GM23338 (cell line): Measurements from ENCODE around the gene CEP68. TPM values are rescaled to one million over a fixed set of nuclear protein-coding genes. Genes with fewer than 3 reads are reported as not detected.

Experiments
- ATAC-seq: fragments of 200-7000 bp; cut with Tn5 transposase; 3 replicates; pipeline ENCODE4 v1.9.1; 2020
- DNase-seq: peaks from one replicate; pipeline ENCODE4 v3.0.0-alpha.2; 2015; ENCODE audit warnings: low spot score
- H2AFZ ChIP-seq: fragments of 200-600 bp; sonication (generic); 2 replicates; pipeline ENCODE4 v1.8.0; 2016; ENCODE audit warnings: antibody characterized with exemption, mild to moderate bottlenecking, moderate library complexity
- H3F3A ChIP-seq: fragments of 200-600 bp; sonication (generic); replicated peaks from 2 replicates; pipeline ENCODE4 v1.8.0; 2017; ENCODE audit warnings: antibody characterized with exemption, mixed run types, low read depth
- H3K27ac ChIP-seq: fragments of 200-600 bp; sonication (generic); 2 replicates; pipeline ENCODE4 v1.6.1; 2016; ENCODE audit warnings: low read depth
- H3K27me3 ChIP-seq: fragments of 200-600 bp; sonication (generic); 2 replicates; pipeline ENCODE4 v1.8.0; 2016; ENCODE audit warnings: mild to moderate bottlenecking, mixed run types, moderate library complexity; ENCODE audit not compliant: insufficient read depth
- H3K36me3 ChIP-seq: fragments of 200-600 bp; sonication (generic); 2 replicates; pipeline ENCODE4 v1.8.0; 2016; ENCODE audit warnings: mild to moderate bottlenecking; ENCODE audit not compliant: insufficient read depth
- H3K4me1 ChIP-seq: fragments of 200-600 bp; sonication (generic); 2 replicates; pipeline ENCODE4 v1.8.0; 2016; ENCODE audit warnings: mild to moderate bottlenecking, moderate library complexity; ENCODE audit not compliant: insufficient read depth
- H3K4me2 ChIP-seq: fragments of 200-600 bp; sonication (generic); 2 replicates; pipeline ENCODE4 v1.7.1; 2017; ENCODE audit warnings: mixed run types
- H3K4me3 ChIP-seq: fragments of 200-600 bp; sonication (generic); 2 replicates; pipeline ENCODE4 v1.6.1; 2016; ENCODE audit warnings: mixed run types
- H3K79me2 ChIP-seq: fragments of 200-600 bp; sonication (generic); replicated peaks from 2 replicates; pipeline ENCODE4 v1.8.0; 2017; ENCODE audit warnings: mild to moderate bottlenecking; ENCODE audit not compliant: insufficient read depth
- H3K9me2 ChIP-seq: fragments of 200-600 bp; sonication (generic); 2 replicates; pipeline ENCODE4 v1.8.0; 2017; ENCODE audit not compliant: insufficient read depth
- H4K20me1 ChIP-seq: fragments of 200-600 bp; sonication (generic); replicated peaks from 2 replicates; pipeline ENCODE4 v1.8.0; 2017; ENCODE audit warnings: mild to moderate bottlenecking; ENCODE audit not compliant: insufficient read depth
- H3K27ac Mint-ChIP-seq: 2 replicates; pipeline ENCODE4 v1.8.0; 2020; ENCODE audit warnings: inconsistent platforms, mild to moderate bottlenecking, moderate library complexity, mixed read lengths
- H3K27me3 Mint-ChIP-seq: 3 replicates; pipeline ENCODE4 v1.8.0; 2022; ENCODE audit warnings: low read depth, mild to moderate bottlenecking, moderate library complexity, mixed read lengths, inconsistent platforms; ENCODE audit not compliant: insufficient read depth, poor library complexity
- H3K36me3 Mint-ChIP-seq: 3 replicates; pipeline ENCODE4 v1.8.0; 2021; ENCODE audit warnings: low read depth, mild to moderate bottlenecking, inconsistent platforms, moderate library complexity, mixed read lengths
- H3K4me1 Mint-ChIP-seq: 3 replicates; pipeline ENCODE4 v1.8.0; 2020; ENCODE audit warnings: mild to moderate bottlenecking, inconsistent platforms, mixed read lengths
- H3K4me3 Mint-ChIP-seq: 3 replicates; pipeline ENCODE4 v1.8.0; 2021; ENCODE audit warnings: moderate library complexity, mild to moderate bottlenecking, inconsistent platforms, mixed read lengths
- H3K9me3 Mint-ChIP-seq: 3 replicates; pipeline ENCODE4 v1.8.0; 2020; ENCODE audit warnings: moderate library complexity, mild to moderate bottlenecking, inconsistent platforms, mixed read lengths
- CREB1 ChIP-seq: fragments of 250-450 bp; sonication (Bioruptor Pico); IDR thresholded peaks from 2 replicates; pipeline ENCODE4 v1.5.0; 2020; ENCODE audit warnings: low read depth, mild to moderate bottlenecking, moderate library complexity
- EZH2 ChIP-seq: fragments of 200-600 bp; sonication (generic); IDR thresholded peaks from one replicate; pipeline ENCODE4 v1.8.0; 2017; ENCODE audit warnings: antibody characterized with exemption, mild to moderate bottlenecking, low read depth; ENCODE audit not compliant: unreplicated experiment
- NANOG ChIP-seq: IDR thresholded peaks from 2 replicates; pipeline ENCODE4 v1.6.1; 2016; ENCODE audit warnings: antibody characterized with exemption, borderline replicate concordance
- POLR2AphosphoS5 ChIP-seq: IDR thresholded peaks from 2 replicates; pipeline ENCODE4 v1.6.1; 2016; ENCODE audit warnings: antibody characterized with exemption, low read depth
- STAT1 ChIP-seq: IDR thresholded peaks from one replicate; pipeline ENCODE4 v1.6.1; 2016; ENCODE audit warnings: antibody characterized with exemption; ENCODE audit not compliant: unreplicated experiment
- polyA plus RNA-seq: library from polyadenylated mRNA; unstranded; fragments of >200 nt; fragmentation: Nextera tagmentation; extraction: Ambion mirVana; gene quantifications from 2 replicates; pipeline ENCODE4 v1.2.1, GENCODE V29; 2016
- total RNA-seq: library from RNA; depleted of rRNA; stranded (reverse); fragments of >200 nt; shearing (Covaris generic); gene quantifications from 2 replicates; pipeline ENCODE4 v1.2.3, GENCODE V29; 2014
- TF ChIP-seq, protein P1 (sequence below): fragments of 250-450 bp; sonication (Bioruptor Pico); IDR thresholded peaks from 2 replicates; pipeline ENCODE4 v1.5.0; 2020; ENCODE audit warnings: mild to moderate bottlenecking, moderate library complexity
- TF ChIP-seq, protein P2 (sequence below), 2 experiments: fragments of 200-600 bp in 1 of 2; sonication (generic) in 1 of 2; conservative IDR thresholded peaks; 2 replicates each; pipeline versions ENCODE4 v1.5.1 to v1.6.1; 2016 to 2017; ENCODE audit warnings: antibody characterized with exemption in 2 of 2, low read depth in 2 of 2, mild to moderate bottlenecking in 2 of 2, moderate library complexity in 1 of 2

CEP68 gene
- total and polyA plus RNA-seq, 2 experiments from 2014 or later = 13.0 to 24.4 TPM

DNA sequence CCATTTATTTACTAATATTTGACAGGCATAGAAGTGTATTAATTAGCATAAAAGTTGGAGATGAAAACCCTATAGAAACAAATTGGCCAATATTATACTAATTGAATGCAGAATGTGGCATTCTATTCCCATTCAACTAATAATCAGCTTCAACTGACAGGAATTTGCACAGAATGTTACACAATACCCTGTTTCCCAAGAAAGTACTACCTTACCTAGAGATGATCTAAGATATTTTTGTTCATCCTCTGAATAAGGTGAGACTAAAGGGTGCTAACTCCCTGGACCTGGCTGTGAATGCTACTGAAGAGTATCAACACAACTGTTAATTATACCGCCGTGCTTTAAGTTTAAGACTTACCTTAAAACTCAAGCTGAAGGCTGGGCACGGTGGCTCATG is 28.9 kb downstream of the CEP68 start (continued):
- no peak for TF ChIP-seq EZH2
- no peak for TF ChIP-seq STAT1
- TF ChIP-seq NANOG = no peak
- TF ChIP-seq, protein P1, sequence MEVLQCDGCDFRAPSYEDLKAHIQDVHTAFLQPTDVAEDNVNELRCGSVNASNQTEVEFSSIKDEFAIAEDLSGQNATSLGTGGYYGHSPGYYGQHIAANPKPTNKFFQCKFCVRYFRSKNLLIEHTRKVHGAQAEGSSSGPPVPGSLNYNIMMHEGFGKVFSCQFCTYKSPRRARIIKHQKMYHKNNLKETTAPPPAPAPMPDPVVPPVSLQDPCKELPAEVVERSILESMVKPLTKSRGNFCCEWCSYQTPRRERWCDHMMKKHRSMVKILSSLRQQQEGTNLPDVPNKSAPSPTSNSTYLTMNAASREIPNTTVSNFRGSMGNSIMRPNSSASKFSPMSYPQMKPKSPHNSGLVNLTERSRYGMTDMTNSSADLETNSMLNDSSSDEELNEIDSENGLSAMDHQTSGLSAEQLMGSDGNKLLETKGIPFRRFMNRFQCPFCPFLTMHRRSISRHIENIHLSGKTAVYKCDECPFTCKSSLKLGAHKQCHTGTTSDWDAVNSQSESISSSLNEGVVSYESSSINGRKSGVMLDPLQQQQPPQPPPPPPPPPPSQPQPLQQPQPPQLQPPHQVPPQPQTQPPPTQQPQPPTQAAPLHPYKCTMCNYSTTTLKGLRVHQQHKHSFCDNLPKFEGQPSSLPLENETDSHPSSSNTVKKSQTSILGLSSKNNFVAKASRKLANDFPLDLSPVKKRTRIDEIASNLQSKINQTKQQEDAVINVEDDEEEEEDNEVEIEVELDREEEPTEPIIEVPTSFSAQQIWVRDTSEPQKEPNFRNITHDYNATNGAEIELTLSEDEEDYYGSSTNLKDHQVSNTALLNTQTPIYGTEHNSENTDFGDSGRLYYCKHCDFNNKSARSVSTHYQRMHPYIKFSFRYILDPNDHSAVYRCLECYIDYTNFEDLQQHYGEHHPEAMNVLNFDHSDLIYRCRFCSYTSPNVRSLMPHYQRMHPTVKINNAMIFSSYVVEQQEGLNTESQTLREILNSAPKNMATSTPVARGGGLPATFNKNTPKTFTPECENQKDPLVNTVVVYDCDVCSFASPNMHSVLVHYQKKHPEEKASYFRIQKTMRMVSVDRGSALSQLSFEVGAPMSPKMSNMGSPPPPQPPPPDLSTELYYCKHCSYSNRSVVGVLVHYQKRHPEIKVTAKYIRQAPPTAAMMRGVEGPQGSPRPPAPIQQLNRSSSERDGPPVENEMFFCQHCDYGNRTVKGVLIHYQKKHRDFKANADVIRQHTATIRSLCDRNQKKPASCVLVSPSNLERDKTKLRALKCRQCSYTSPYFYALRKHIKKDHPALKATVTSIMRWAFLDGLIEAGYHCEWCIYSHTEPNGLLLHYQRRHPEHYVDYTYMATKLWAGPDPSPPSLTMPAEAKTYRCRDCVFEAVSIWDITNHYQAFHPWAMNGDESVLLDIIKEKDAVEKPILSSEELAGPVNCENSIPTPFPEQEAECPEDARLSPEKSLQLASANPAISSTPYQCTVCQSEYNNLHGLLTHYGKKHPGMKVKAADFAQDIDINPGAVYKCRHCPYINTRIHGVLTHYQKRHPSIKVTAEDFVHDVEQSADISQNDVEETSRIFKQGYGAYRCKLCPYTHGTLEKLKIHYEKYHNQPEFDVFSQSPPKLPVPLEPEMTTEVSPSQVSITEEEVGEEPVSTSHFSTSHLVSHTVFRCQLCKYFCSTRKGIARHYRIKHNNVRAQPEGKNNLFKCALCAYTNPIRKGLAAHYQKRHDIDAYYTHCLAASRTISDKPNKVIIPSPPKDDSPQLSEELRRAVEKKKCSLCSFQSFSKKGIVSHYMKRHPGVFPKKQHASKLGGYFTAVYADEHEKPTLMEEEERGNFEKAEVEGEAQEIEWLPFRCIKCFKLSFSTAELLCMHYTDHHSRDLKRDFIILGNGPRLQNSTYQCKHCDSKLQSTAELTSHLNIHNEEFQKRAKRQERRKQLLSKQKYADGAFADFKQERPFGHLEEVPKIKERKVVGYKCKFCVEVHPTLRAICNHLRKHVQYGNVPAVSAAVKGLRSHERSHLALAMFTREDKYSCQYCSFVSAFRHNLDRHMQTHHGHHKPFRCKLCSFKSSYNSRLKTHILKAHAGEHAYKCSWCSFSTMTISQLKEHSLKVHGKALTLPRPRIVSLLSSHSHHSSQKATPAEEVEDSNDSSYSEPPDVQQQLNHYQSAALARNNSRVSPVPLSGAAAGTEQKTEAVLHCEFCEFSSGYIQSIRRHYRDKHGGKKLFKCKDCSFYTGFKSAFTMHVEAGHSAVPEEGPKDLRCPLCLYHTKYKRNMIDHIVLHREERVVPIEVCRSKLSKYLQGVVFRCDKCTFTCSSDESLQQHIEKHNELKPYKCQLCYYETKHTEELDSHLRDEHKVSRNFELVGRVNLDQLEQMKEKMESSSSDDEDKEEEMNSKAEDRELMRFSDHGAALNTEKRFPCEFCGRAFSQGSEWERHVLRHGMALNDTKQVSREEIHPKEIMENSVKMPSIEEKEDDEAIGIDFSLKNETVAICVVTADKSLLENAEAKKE (CRISPR knock-in tag) = no peak
- no peak for TF ChIP-seq CREB1 (CRISPR knock-in tag)

DNA sequence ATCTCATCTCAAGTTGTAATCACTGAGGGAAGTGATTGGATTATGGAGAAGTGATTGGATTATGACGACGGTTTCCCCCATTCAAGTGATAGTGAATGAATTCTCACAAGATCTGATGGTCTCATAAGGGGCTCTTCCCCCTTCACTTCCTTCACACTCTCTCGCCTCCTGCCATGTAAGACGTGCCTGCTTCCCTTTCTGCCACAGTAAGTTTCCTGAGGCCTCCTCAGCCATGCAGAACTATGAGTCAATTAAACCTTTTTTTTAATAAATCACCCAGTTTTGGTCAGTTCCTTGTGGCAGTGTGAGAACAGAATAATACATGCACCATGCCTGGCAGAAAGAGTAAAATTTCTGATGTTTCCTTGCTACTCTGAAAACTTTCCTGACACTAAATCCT is 36.6 kb downstream of the CEP68 start:
- H3K27me3 Mint-ChIP-seq = no peaks in the 10 kb centered on the region
- ATAC-seq (no peak), DNase-seq (no peak)
- Histone ChIP-seq H3F3A (no peaks in the 10 kb centered on the region), H3K4me2 (no peak overlapping the region), H3K4me1 (no peaks in the 10 kb centered on the region), H3K36me3 (peaks cover 2% of the 10 kb centered on the region), H4K20me1 (peaks cover 34% of the 10 kb centered on the region), H3K79me2 (peaks cover 16% of the 10 kb centered on the region), H2AFZ (no peak overlapping the region), H3K27me3 (no peaks in the 10 kb centered on the region), H3K9me2 (no peaks in the 10 kb centered on the region), H3K27ac (no peak overlapping the region), H3K4me3 (no peak overlapping the region)
- H3K4me3 Mint-ChIP-seq = no peak overlapping the region
- H3K4me1 Mint-ChIP-seq = peaks cover 2% of the 10 kb centered on the region; the same call in 1 of the 3 replicates
- H3K27ac Mint-ChIP-seq = 0 out of 2 replicates have a peak overlapping the region, but pooled peaks have one; percentile 21
- peaks cover 42% of the 10 kb centered on the region for H3K36me3 Mint-ChIP-seq
- H3K9me3 Mint-ChIP-seq = no peaks in the 10 kb centered on the region
- TF ChIP-seq STAT1 (no peak), CREB1 (CRISPR knock-in tag) (no peak), POLR2AphosphoS5 (no peak)
- TF ChIP-seq, protein P2, sequence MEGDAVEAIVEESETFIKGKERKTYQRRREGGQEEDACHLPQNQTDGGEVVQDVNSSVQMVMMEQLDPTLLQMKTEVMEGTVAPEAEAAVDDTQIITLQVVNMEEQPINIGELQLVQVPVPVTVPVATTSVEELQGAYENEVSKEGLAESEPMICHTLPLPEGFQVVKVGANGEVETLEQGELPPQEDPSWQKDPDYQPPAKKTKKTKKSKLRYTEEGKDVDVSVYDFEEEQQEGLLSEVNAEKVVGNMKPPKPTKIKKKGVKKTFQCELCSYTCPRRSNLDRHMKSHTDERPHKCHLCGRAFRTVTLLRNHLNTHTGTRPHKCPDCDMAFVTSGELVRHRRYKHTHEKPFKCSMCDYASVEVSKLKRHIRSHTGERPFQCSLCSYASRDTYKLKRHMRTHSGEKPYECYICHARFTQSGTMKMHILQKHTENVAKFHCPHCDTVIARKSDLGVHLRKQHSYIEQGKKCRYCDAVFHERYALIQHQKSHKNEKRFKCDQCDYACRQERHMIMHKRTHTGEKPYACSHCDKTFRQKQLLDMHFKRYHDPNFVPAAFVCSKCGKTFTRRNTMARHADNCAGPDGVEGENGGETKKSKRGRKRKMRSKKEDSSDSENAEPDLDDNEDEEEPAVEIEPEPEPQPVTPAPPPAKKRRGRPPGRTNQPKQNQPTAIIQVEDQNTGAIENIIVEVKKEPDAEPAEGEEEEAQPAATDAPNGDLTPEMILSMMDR (conservative IDR thresholded peaks at IDR 0.05; ENCODE audit: low read depth in 2 of 2) = no peak
- TF ChIP-seq, protein P1 (CRISPR knock-in tag) = no peak
